ENCODE measurements around the gene PDE4DIP. TPM values are rescaled to one million over a fixed set of nuclear protein-coding genes. Genes with fewer than 3 reads are reported as not detected.
"Not testable (repeated sequence)": the region's sequence is repeated elsewhere in the genome, so short reads cannot be mapped to it uniquely, and the experiment has no call there.

The PDE4DIP gene
- total RNA-seq, 4 donors from 2014 or later, result 630 to 1,712 (median 1,308) TPM

DNA sequence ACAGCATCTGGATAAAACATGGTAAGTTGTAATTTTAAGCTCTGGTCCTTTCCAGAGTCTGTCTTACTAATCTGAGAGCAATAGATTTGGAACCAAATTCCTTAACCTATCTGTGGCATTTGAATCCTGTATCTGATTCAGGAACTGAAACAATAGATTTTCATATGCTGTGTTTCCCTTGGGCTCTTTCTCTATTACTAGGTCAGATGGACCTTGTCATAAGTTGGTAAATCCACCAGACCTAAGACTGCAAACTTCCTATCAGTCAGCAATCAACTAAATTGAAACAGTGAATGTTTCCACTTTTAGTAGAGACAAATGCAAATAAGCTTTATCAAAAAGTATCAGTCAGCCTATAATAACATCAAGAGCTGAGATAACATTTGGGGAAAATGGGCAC, 85.0 kb downstream of the PDE4DIP start:
- peak overlapping the region in 3 of 4 donors; percentile 37 to 54 (median 48) for H3K27ac ChIP-seq
- DNase-seq; ATAC-seq; H3K4me1 ChIP-seq; intact Hi-C loops (cut with DNase I; ENCODE audit: low total_unique reads); H3K9me3 ChIP-seq; in situ Hi-C loops (cut with MboI; ENCODE audit: low sequenced_read_pairs in 4 of 4); H3K36me3 ChIP-seq; H3K27me3 ChIP-seq; H3K4me3 ChIP-seq: not testable (repeated sequence)

DNA sequence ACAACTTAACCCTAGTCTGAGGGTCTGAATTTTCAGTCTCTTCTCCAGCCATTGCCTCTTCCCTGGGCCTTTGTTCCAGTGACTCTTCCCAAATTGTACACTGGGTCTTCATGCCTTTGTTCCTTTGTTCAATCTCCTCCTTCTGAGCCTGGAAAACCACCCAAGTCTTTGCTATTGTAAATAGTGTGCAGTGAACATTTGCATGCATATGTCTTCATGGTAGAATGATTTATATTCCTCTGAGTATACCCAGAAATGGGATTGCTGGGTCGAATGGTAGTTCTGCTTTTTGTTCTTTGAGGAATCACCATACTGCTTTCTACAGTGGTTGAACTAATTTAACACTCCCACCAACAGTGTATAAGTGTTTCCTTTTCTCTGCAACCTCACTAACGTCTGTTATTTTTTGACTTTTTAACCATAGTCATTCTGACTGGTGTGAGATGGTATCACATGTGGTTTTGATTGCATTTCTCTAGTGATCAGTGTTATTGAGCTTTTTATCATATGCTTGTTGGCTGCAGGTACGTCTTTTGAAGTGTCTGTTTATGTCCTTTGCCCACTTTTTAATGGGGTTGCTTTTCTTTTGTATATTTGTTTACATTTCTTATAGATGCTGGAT, 91.3 kb downstream of the PDE4DIP start:
- H3K9me3 ChIP-seq, result not testable (repeated sequence)

DNA sequence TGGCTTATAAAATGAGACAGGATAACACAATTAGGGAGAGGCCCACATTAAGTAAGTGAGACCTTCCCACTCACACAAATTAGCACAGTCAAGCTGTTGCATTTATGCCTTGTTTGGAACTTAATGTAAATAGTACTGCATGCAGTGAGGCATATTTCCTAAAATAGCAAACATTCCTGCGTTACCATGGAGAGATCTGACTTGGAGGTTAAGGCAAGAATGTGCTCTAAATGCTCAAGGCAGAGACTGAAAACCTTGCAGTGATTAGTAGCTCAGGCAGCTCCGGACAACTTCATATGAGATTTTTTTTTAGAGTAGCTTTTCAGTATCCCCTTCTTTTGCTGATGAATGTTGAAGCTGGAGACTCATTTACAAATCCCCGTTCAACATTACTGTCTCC, 98.7 kb downstream of the PDE4DIP start:
- H3K9me3 ChIP-seq; H3K4me3 ChIP-seq; DNase-seq; H3K4me1 ChIP-seq; H3K36me3 ChIP-seq; intact Hi-C loops (cut with DNase I; ENCODE audit: low total_unique reads); H3K27ac ChIP-seq; ATAC-seq; H3K27me3 ChIP-seq; in situ Hi-C loops (cut with MboI; ENCODE audit: low sequenced_read_pairs in 4 of 4): not testable (repeated sequence)

More for the DNA sequence above, 91.3 kb downstream of the PDE4DIP start:
- H3K4me1 ChIP-seq; H3K27ac ChIP-seq; H3K4me3 ChIP-seq; in situ Hi-C loops (cut with MboI; ENCODE audit: low sequenced_read_pairs in 4 of 4); H3K36me3 ChIP-seq; DNase-seq; intact Hi-C loops (cut with DNase I; ENCODE audit: low total_unique reads); ATAC-seq; H3K27me3 ChIP-seq: not testable (repeated sequence)

DNA sequence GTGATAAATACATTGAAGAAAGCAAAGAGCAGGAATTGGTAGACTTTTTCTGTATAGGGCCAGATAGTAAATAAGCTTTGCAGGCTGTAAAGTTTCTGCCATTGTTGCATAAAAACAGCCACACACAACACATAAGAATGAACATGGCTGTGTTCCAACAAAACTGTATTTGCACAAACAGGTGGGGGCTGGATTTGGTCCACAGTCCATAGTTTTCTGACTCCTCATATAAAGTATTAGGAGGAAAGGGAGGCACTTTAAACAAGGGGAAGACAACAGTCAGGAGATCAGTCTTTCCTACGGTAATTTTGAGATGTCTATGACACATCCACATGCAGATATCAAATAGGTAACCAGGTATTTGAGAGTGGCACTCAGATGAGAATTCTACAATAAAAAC, 100.9 kb downstream of the PDE4DIP start:
- H3K27ac ChIP-seq; in situ Hi-C loops (cut with MboI; ENCODE audit: low sequenced_read_pairs in 4 of 4); H3K9me3 ChIP-seq; DNase-seq; intact Hi-C loops (cut with DNase I; ENCODE audit: low total_unique reads); H3K27me3 ChIP-seq; H3K4me3 ChIP-seq; ATAC-seq; H3K4me1 ChIP-seq; H3K36me3 ChIP-seq: not testable (repeated sequence)

DNA sequence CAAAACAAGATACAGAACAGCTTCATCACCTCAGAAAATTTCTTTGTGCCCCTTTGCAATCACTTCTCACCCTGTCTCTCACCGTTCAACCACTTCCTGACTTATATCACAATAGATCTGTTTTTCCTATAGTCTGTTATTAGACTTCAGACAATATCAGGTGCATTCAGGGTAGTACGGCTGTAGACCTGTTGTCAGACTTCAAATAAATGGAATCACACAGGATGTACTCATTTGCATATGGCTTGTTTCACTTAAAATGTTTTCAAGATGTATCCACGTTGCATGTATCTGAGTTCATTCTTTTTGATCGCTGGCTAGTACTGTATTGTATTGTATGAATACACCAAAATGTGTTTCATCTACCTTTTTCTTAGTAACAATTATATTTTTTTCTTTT, 104.5 kb downstream of the PDE4DIP start:
- intact Hi-C loops (cut with DNase I; ENCODE audit: low total_unique reads), result not testable (repeated sequence)

DNA sequence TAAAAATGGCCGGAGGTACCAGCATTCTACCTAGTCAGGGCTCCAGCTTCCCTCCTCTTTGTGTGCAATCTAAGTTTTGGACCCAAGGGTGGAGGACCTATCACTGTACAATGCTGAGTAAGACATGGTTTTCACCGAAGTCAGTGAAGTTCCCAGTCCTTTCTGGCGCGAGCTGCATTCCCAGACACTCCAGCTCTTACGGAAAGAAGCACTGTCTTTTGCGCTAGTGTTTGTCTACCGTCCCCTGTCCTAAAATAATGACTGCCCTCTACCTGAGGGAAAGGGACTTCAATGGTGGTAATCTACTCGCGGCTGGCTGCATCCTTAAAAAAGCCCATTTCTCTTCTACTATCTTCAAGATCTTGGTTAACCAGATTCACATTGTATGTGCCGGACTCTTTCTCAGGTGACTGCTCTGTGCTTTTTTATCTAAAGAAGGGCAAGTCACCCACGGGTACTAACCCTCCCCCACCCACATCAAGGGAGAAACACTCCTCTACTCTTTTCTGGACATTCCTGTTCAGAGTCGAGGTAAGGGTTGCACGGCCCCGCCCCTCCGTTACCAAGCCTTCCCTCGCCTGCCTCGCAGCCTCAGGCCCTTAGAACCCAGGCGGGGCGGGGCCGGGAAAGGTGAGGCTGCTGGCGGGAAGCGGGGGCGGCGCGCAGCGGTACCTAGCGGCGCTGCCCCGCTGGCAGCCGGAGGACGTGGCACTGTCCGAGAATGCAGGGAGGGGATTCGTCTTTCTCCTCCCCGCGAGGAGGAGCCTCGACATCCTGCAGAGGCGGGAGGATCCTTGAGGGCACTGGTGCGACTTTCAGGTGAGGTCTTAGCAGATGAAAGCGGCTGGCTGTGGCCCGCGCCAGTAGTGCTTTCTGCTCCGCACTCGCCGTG, 107.4 kb downstream of the PDE4DIP start:
- intact Hi-C loops (cut with DNase I; ENCODE audit: low total_unique reads); H3K36me3 ChIP-seq; H3K9me3 ChIP-seq: not testable (repeated sequence)

More for the DNA sequence above, 104.5 kb downstream of the PDE4DIP start:
- ATAC-seq; H3K4me1 ChIP-seq; H3K4me3 ChIP-seq; in situ Hi-C loops (cut with MboI; ENCODE audit: low sequenced_read_pairs in 4 of 4); H3K27me3 ChIP-seq; DNase-seq; H3K36me3 ChIP-seq; H3K9me3 ChIP-seq: not testable (repeated sequence)
- peak overlapping the region in 1 of 4 donors; percentile 31 for H3K27ac ChIP-seq

DNA sequence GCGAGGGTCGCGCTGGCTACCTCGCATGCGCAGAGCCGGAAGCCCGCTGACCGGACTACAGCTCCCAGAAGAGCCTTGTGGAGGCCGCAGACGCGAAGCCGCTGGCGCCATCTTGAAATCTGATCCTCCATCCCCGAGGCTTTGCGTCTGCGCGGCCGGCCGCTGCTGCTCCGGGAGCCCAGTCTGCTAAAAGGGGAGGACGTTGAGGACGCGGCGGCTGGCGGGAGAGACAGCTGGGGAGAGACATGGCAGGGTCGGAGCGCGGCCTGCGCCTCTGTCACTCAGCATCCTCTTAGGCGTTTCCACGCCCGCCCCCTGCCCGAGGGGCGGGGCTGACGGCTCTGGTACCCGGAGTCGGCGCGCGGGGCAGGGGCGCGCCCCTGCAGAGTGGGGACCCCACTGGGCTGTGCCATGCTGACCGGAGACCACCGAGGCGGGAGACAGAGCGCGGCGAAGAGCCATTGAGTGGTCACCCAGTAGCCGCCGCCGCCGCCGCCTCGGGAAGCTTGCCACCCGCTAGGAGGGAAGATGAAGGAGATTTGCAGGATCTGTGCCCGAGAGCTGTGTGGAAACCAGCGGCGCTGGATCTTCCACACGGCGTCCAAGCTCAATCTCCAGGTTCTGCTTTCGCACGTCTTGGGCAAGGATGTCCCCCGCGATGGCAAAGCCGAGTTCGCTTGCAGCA, 108.2 kb downstream of the PDE4DIP start:
- H3K36me3 ChIP-seq; H3K9me3 ChIP-seq; intact Hi-C loops (cut with DNase I; ENCODE audit: low total_unique reads); in situ Hi-C loops (cut with MboI; ENCODE audit: low sequenced_read_pairs in 4 of 4); H3K27me3 ChIP-seq: not testable (repeated sequence)
- Histone ChIP-seq H3K27ac (peak overlapping the region; percentile 66 to 79 (median 71)), H3K4me3 (peak overlapping the region; percentile 46 to 57 (median 50)), H3K4me1 (peaks cover 10 to 19% of the 10 kb centered on the region in 2 donors)
- ATAC-seq (peak; percentile 83 to 87), DNase-seq (peak; percentile 66 to 82)

More for the DNA sequence above, 107.4 kb downstream of the PDE4DIP start:
- H3K27ac ChIP-seq, result peak overlapping the region; percentile 66 to 79 (median 71)
- ATAC-seq (peak; percentile 79 to 83), DNase-seq (peak; percentile 42 to 78)
- in situ Hi-C loops (cut with MboI; ENCODE audit: low sequenced_read_pairs in 4 of 4); H3K27me3 ChIP-seq: not testable (repeated sequence)
- H3K4me3 ChIP-seq, result peak overlapping the region; percentile 46 to 57 (median 50)
- TF ChIP-seq, protein P1, sequence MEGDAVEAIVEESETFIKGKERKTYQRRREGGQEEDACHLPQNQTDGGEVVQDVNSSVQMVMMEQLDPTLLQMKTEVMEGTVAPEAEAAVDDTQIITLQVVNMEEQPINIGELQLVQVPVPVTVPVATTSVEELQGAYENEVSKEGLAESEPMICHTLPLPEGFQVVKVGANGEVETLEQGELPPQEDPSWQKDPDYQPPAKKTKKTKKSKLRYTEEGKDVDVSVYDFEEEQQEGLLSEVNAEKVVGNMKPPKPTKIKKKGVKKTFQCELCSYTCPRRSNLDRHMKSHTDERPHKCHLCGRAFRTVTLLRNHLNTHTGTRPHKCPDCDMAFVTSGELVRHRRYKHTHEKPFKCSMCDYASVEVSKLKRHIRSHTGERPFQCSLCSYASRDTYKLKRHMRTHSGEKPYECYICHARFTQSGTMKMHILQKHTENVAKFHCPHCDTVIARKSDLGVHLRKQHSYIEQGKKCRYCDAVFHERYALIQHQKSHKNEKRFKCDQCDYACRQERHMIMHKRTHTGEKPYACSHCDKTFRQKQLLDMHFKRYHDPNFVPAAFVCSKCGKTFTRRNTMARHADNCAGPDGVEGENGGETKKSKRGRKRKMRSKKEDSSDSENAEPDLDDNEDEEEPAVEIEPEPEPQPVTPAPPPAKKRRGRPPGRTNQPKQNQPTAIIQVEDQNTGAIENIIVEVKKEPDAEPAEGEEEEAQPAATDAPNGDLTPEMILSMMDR (IDR thresholded peaks at IDR 0.05 in 4 of 5, conservative IDR thresholded peaks at IDR 0.05 in 1 of 5), result peak in 1 of 5 experiments; percentile 19
- H3K4me1 ChIP-seq, result peaks cover 10 to 19% of the 10 kb centered on the region in 2 donors

DNA sequence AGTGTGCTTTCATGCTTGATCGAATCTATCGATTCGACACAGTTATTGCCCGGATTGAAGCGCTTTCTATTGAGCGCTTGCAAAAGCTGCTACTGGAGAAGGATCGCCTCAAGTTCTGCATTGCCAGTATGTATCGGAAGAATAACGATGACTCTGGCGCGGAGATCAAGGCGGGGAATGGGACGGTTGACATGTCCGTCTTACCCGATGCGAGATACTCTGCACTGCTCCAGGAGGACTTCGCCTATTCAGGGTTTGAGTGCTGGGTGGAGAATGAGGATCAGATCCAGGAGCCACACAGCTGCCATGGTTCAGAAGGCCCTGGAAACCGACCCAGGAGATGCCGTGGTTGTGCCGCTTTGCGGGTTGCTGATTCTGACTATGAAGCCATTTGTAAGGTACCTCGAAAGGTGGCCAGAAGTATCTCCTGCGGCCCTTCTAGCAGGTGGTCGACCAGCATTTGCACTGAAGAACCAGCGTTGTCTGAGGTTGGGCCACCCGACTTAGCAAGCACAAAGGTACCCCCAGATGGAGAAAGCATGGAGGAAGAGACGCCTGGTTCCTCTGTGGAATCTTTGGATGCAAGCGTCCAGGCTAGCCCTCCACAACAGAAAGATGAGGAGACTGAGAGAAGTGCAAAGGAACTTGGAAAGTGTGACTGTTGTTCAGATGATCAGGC, 108.8 kb downstream of the PDE4DIP start:
- intact Hi-C loops (cut with DNase I; ENCODE audit: low total_unique reads); DNase-seq; H3K27me3 ChIP-seq; in situ Hi-C loops (cut with MboI; ENCODE audit: low sequenced_read_pairs in 4 of 4); H3K9me3 ChIP-seq; ATAC-seq; H3K36me3 ChIP-seq: not testable (repeated sequence)
- peak overlapping the region; percentile 66 to 75 (median 66) for H3K27ac ChIP-seq
- H3K4me3 ChIP-seq, result peak overlapping the region; percentile 20 to 57 (median 48)
- H3K4me1 ChIP-seq, result peaks cover 10 to 19% of the 10 kb centered on the region in 2 donors

DNA sequence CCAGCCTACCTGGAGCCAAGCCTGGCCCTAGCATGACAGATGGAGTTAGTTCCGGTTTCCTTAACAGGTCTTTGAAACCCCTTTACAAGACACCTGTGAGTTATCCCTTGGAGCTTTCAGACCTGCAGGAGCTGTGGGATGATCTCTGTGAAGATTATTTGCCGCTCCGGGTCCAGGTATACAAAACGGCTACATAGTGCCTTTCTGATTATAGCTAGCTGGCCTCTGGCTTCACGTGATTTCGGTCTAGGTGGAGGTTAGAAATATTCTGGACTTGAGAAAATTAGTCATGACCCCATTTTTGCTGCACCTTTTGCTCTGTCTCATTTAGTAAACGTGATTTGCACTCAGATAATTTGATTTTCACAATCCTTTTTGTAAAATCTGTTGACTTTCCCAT, 109.5 kb downstream of the PDE4DIP start:
- Histone ChIP-seq H3K4me1 (peaks cover 10 to 19% of the 10 kb centered on the region in 2 donors), H3K27ac (peak overlapping the region; percentile 39 to 67 (median 66))
- H3K9me3 ChIP-seq; ATAC-seq; intact Hi-C loops (cut with DNase I; ENCODE audit: low total_unique reads); H3K36me3 ChIP-seq; in situ Hi-C loops (cut with MboI; ENCODE audit: low sequenced_read_pairs in 4 of 4); DNase-seq; H3K27me3 ChIP-seq; H3K4me3 ChIP-seq: not testable (repeated sequence)

DNA sequence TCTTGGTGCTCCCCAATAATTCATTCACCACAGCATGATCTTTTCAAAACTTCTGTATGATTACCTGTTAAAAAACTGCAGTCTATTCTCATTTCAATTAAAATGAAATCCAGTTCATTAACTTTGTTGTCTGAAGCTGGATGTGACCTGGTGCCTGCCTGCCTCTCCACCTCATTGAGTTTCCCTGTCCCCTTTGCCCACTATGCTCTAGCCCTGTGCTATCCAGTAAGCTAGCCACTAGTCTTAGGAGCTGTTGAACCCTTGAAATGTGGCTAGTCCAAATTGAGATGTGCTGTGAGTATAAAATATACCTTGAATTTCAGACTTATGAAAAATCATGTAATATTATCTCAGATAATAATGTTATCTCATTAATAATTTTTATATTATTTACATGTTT, 114.1 kb downstream of the PDE4DIP start:
- H3K27ac ChIP-seq, result peak overlapping the region in 2 of 4 donors; percentile 4 to 30
- ATAC-seq; H3K36me3 ChIP-seq; H3K4me3 ChIP-seq; in situ Hi-C loops (cut with MboI; ENCODE audit: low sequenced_read_pairs in 4 of 4); H3K9me3 ChIP-seq; intact Hi-C loops (cut with DNase I; ENCODE audit: low total_unique reads); H3K27me3 ChIP-seq; DNase-seq: not testable (repeated sequence)
- peaks cover 10 to 16% of the 10 kb centered on the region in 2 donors for H3K4me1 ChIP-seq
